ENCODE results near the gene MYO1F.

DNA sequence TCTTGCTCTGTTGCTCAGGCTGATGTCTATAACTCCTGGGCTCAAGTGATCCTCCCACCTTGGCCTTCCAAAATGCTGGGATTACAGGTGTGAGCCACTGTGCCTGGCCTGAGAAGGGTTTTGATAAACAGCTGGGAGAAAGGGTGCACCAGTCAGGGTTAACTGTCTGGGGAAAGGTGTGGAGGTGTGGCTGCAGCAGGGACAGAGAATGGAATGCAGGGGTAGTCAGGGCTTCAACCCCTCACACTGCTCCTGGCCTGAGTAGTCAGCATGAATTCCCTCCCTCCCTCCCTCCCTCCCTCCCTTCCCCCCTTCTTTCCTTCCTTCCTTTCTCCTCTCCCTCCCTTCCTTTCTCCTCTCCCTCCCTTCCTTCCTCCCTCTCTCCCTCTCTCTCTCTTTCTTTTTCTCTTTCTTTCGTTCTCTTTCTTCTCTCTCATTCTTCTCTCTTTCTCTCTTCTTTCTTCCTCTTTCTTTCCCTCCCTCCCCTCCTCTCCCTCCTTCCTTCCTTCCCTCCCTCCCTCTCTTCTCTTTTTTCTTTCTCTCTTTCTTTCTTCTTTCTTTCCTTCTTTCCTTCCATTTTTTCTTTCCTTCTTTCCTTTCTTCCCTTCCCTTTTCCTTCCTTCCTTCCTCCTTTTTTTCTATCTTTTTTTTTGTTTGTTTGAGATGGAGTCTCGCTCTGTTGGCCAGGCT, 16.0 kb downstream of the MYO1F start:
- no peak for TF ChIP-seq RAD21 (IDR thresholded peaks at IDR 0.05; ENCODE audit: low read depth)
- no peak for TF ChIP-seq YY1 (IDR thresholded peaks at IDR 0.05; ENCODE audit: low read depth)
- TF ChIP-seq EP300 (IDR thresholded peaks at IDR 0.05; ENCODE audit: borderline replicate concordance), result no peak

All from Ishikawa (cell line).